ENCODE results near the gene LTA. TPM values are rescaled to one million over a fixed set of nuclear protein-coding genes. Genes with fewer than 3 reads are reported as not detected.

Gene LTA
- total and polyA plus RNA-seq, 2 donors (not counting 1 experiment from before 2014, with no cell fraction given), result 8.6 to 8.8 TPM

GRCh38 chr6:31534011-31534410 lies 38.1 kb upstream of the LTA start:
- Histone ChIP-seq H3K27ac (ENCODE audit: low read length in 2 of 2) (no peak overlapping the region), H2AFZ (ENCODE audit: insufficient read depth, low read depth, low read length, poor library complexity, severe bottlenecking) (no peak overlapping the region), H4K20me1 (ENCODE audit: control insufficient read depth, insufficient read depth, low read length, poor library complexity, severe bottlenecking) (peaks cover 84% of the 10 kb centered on the region), H3K79me2 (ENCODE audit: control insufficient read depth, insufficient read depth, low read length) (peaks cover 29% of the 10 kb centered on the region), H3K9me3 (ENCODE audit: control extremely low read depth in 1 of 3, control insufficient read depth in 2 of 3, insufficient read depth in 1 of 3, low read length in 2 of 3) (no peaks in the 10 kb centered on the region), H3K9ac (ENCODE audit: low read length) (no peak overlapping the region), H3K27me3 (replicated peaks in 1 of 4; ENCODE audit: control extremely low read depth in 1 of 4, control insufficient read depth in 3 of 4, insufficient read depth in 4 of 4, low read length in 3 of 4) (no peaks in the 10 kb centered on the region), H3K4me1 (ENCODE audit: control insufficient read depth in 2 of 2, insufficient read depth in 2 of 2, low read length in 2 of 2) (peaks cover 5 to 8% of the 10 kb centered on the region in 2 donors), H3K4me2 (replicated peaks; ENCODE audit: low read depth, low read length, poor library complexity, severe bottlenecking) (no peak overlapping the region), H3K36me3 (replicated peaks in 1 of 2; ENCODE audit: control extremely low read depth in 1 of 2, control insufficient read depth in 1 of 2, extremely low read depth in 1 of 2, insufficient read depth in 2 of 2, low read length in 1 of 2) (peaks cover 4 to 90% of the 10 kb centered on the region in 2 experiments), H3K4me3 (ENCODE audit: control extremely low read depth in 1 of 5, extremely low read depth in 1 of 5, insufficient read depth in 1 of 5, low read depth in 2 of 5, low read length in 4 of 5) (no peak overlapping the region)
- ATAC-seq (ENCODE audit: low read depth), result no peak
- 93% methylated on average over 6 of the region's 6 CpGs for WGBS (ENCODE audit: insufficient coverage)
- POLR2A ChIA-PET, result no interaction called here
- no peaks in the 10 kb centered on the region for H3K27me3 Mint-ChIP-seq
- no peaks in the 10 kb centered on the region for H3K9me3 Mint-ChIP-seq (ENCODE audit: insufficient read depth)
- intact Hi-C loops (cut with micrococcal nuclease), result no loop called here
- CTCF ChIA-PET, result no interaction called here
- TF ChIP-seq CTCF (IDR thresholded peaks at IDR 0.05), result no peak
- TF ChIP-seq EZH2 (IDR thresholded peaks at IDR 0.05; ENCODE audit: borderline replicate concordance, insufficient read depth, low read depth, low read length, poor library complexity, severe bottlenecking), result no peak
- no peak for DNase-seq
- no peak overlapping the region for H3K27ac Mint-ChIP-seq
- H3K4me3 Mint-ChIP-seq, result no peak overlapping the region
- H3K4me1 Mint-ChIP-seq, result peaks cover 25% of the 10 kb centered on the region

- H3K36me3 ChIP-seq (replicated peaks in 1 of 2; ENCODE audit: control extremely low read depth in 1 of 2, control insufficient read depth in 1 of 2, extremely low read depth in 1 of 2, insufficient read depth in 2 of 2, low read length in 1 of 2), result peaks cover 4 to 96% of the 10 kb centered on the region in 2 experiments
- peaks cover 10 to 14% of the 10 kb centered on the region in 2 donors for H3K4me1 ChIP-seq (ENCODE audit: control insufficient read depth in 2 of 2, insufficient read depth in 2 of 2, low read length in 2 of 2)
- intact Hi-C loops (cut with micrococcal nuclease), result no loop called here
- Mint-ChIP-seq H3K27me3 (no peaks in the 10 kb centered on the region), H3K9me3 (ENCODE audit: insufficient read depth) (no peaks in the 10 kb centered on the region), H3K4me1 (peaks cover 30% of the 10 kb centered on the region), H3K27ac (no peak overlapping the region), H3K4me3 (no peak overlapping the region)
- H3K79me2 ChIP-seq (ENCODE audit: control insufficient read depth, insufficient read depth, low read length), result peaks cover 35% of the 10 kb centered on the region
- no peak overlapping the region for H3K4me3 ChIP-seq (ENCODE audit: control extremely low read depth in 1 of 5, extremely low read depth in 1 of 5, insufficient read depth in 1 of 5, low read depth in 2 of 5, low read length in 4 of 5)
- DNase-seq (no peak), ATAC-seq (ENCODE audit: low read depth) (no peak)
- ChIA-PET CTCF (no interaction called here), POLR2A (no interaction called here)
- H4K20me1 ChIP-seq (ENCODE audit: control insufficient read depth, insufficient read depth, low read length, poor library complexity, severe bottlenecking), result peaks cover 86% of the 10 kb centered on the region
- no peak overlapping the region for H2AFZ ChIP-seq (ENCODE audit: insufficient read depth, low read depth, low read length, poor library complexity, severe bottlenecking)
- no peaks in the 10 kb centered on the region for H3K27me3 ChIP-seq (replicated peaks in 1 of 4; ENCODE audit: control extremely low read depth in 1 of 4, control insufficient read depth in 3 of 4, insufficient read depth in 4 of 4, low read length in 3 of 4)
- no peak overlapping the region for H3K9ac ChIP-seq (ENCODE audit: low read length)
- no peak overlapping the region for H3K4me2 ChIP-seq (replicated peaks; ENCODE audit: low read depth, low read length, poor library complexity, severe bottlenecking)
- H3K9me3 ChIP-seq (ENCODE audit: control extremely low read depth in 1 of 3, control insufficient read depth in 2 of 3, insufficient read depth in 1 of 3, low read length in 2 of 3), result no peaks in the 10 kb centered on the region
- no peak overlapping the region for H3K27ac ChIP-seq (ENCODE audit: low read length in 2 of 2)
- no peak for TF ChIP-seq EZH2 (IDR thresholded peaks at IDR 0.05; ENCODE audit: borderline replicate concordance, insufficient read depth, low read depth, low read length, poor library complexity, severe bottlenecking)
- no peak for TF ChIP-seq CTCF (IDR thresholded peaks at IDR 0.05)
- WGBS (ENCODE audit: insufficient coverage), result 94% methylated on average over 24 of the region's 24 CpGs
Measured at GRCh38 chr6:31534521-31535040, 37.5 kb upstream of the LTA start.

All from B cell (primary cell).